ENCODE results near the gene SOD3. TPM values are rescaled to one million over a fixed set of nuclear protein-coding genes. Genes with fewer than 3 reads are reported as not detected.

Gene SOD3
- total and polyA plus RNA-seq, 2 of the 8 experiments (the other 6 are each of a cell fraction or from before 2014, with no cell fraction given), result 4.9 TPM

DNA sequence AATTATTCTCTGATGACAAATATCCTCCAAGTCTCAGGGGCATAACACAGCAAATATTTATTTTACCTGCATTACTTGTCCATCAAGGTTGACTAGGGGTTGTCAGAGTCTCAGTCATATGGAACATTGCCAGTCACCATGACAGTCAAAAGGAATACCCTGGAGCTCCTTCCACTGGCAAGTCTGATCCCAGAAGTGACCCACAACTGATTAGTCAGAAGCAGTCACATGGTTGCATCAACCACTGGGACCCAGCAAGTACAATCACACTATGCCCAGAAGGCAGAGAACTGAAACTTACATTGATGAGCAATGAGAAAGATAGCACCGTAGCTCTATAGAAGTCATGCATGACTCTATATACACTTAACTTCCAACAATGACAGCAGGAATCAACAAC, 41.9 kb upstream of the SOD3 start (continued):
- TF ChIP-seq, protein P1, sequence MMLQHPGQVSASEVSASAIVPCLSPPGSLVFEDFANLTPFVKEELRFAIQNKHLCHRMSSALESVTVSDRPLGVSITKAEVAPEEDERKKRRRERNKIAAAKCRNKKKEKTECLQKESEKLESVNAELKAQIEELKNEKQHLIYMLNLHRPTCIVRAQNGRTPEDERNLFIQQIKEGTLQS (IDR thresholded peaks at IDR 0.05; ENCODE audit: insufficient read depth, low read depth, low read length), result no peak
